AG10803 (cell line): ENCODE data around the gene CYP11A1.

Source experiments
- DNase-seq: peaks from one replicate; pipeline ENCODE4 v3.0.0; 2010; ENCODE audit warnings: low read depth
- H3K4me3 ChIP-seq: 2 replicates; pipeline ENCODE4 v1.5.1; 2011; ENCODE audit warnings: mild to moderate bottlenecking, low read length, control low read depth
- CTCF ChIP-seq: conservative IDR thresholded peaks from 2 replicates; pipeline ENCODE4 v1.5.1; 2011; ENCODE audit warnings: mild to moderate bottlenecking, low read length, control low read depth, inconsistent platforms

Gene CYP11A1

GRCh38 chr15:74383286-74383685 is 15.8 kb upstream of the CYP11A1 start:
- H3K4me3 ChIP-seq: no peak overlapping the region
- no peak for TF ChIP-seq CTCF
- DNase-seq: no peak

GRCh38 chr15:74382004-74382816 is 14.8 kb upstream of the CYP11A1 start:
- peak; percentile 70 for DNase-seq
- TF ChIP-seq CTCF: peak; percentile 94
- no peak overlapping the region for H3K4me3 ChIP-seq

- no peak for DNase-seq
- TF ChIP-seq CTCF: no peak
- H3K4me3 ChIP-seq: no peak overlapping the region
Observed at GRCh38 chr15:74381481-74381880, 14.0 kb upstream of the CYP11A1 start.

- DNase-seq: no peak
- no peak overlapping the region for H3K4me3 ChIP-seq
- no peak for TF ChIP-seq CTCF
Observed at GRCh38 chr15:74381190-74381453, 13.7 kb upstream of the CYP11A1 start.

- DNase-seq: no peak
- no peak for TF ChIP-seq CTCF
- H3K4me3 ChIP-seq: no peak overlapping the region
Observed at GRCh38 chr15:74380361-74381189, 13.1 kb upstream of the CYP11A1 start.

GRCh38 chr15:74378848-74379247 is 11.4 kb upstream of the CYP11A1 start:
- peak; percentile 61 for DNase-seq
- H3K4me3 ChIP-seq: no peak overlapping the region
- TF ChIP-seq CTCF: no peak
